Left lung (tissue), 10 donors: ENCODE results near the gene RASAL1. TPM values are rescaled to one million over a fixed set of nuclear protein-coding genes. Genes with fewer than 3 reads are reported as not detected.

Experiments used
- ATAC-seq: fragments of 200-7000 bp; cut with Tn5 transposase; one replicate; pipeline ENCODE4 v1.9.1; 2020; ENCODE audit warnings: moderate library complexity
- DNase-seq, 4 donors: peaks; one replicate each; pipeline ENCODE4 v3.0.0-alpha.2; 2013 to 2020
- H3K27ac ChIP-seq, 2 donors: fragments of 200-600 bp; sonication (generic) in 1 of 2; one replicate each; pipeline versions ENCODE4 v1.5.0 to v1.8.0; 2020 to 2021
- H3K27me3 ChIP-seq, 2 donors: fragments of 200-600 bp; sonication (generic) in 1 of 2; one replicate each; pipeline versions ENCODE4 v1.5.0 to v1.8.0; 2020 to 2021
- H3K36me3 ChIP-seq, 2 donors: fragments of 200-600 bp; sonication (generic) in 1 of 2; one replicate each; pipeline versions ENCODE4 v1.5.0 to v1.8.0; 2020 to 2021
- H3K4me1 ChIP-seq, 2 donors: fragments of 200-600 bp; one replicate each; pipeline ENCODE4 v1.8.0; 2021
- H3K4me3 ChIP-seq, 2 donors: fragments of 200-600 bp; sonication (generic) in 1 of 2; one replicate each; pipeline versions ENCODE4 v1.5.0 to v1.8.0; 2020 to 2021; ENCODE audit warnings: mild to moderate bottlenecking in 1 of 2
- H3K9me3 ChIP-seq, 2 donors: fragments of 200-600 bp; sonication (generic) in 1 of 2; one replicate each; pipeline versions ENCODE4 v1.5.0 to v1.8.0; 2020 to 2021
- CTCF ChIP-seq, 2 donors: fragments of 200-600 bp; sonication (generic) in 1 of 2; IDR thresholded peaks; one replicate each; pipeline versions ENCODE4 v1.5.0 to v1.8.0; 2021; ENCODE audit warnings: antibody characterized with exemption in 2 of 2
- intact Hi-C, 2 donors: fragments of 100-400 bp; cut with DNase I; formaldehyde crosslinking; loops; one replicate each; pipeline versions ENCODE4 v1.11.2 to v1.14.2; 2022
- polyA plus RNA-seq, 6 donors: library from polyadenylated mRNA; unstranded; fragments of 120-200 nt; gene quantifications; one replicate each; pipeline ENCODE4 v1.2.1, GENCODE V29; 2013; ENCODE audit not compliant: insufficient read length in 6 of 6
- total RNA-seq, 2 donors: library from RNA; stranded (reverse); fragmentation: NEBNext Ultra II Directional; extraction: Animal tissue kit (Norgen Biotek cat#: 25700); gene quantifications; one replicate each; pipeline ENCODE4 v1.2.1, GENCODE V29; 2021
- donor health status: DM: no; HTN: yes; CAD: no.
- donor health status: DM: no; HTN: no; CAD: no.

Gene RASAL1
- total and polyA plus RNA-seq, 8 donors, result 0.16 to 0.46 (median 0.24) TPM

- no peaks in the 10 kb centered on the region for H3K9me3 ChIP-seq
- no peaks in the 10 kb centered on the region for H3K4me1 ChIP-seq
- ATAC-seq (no peak), DNase-seq (no peak)
- no peak overlapping the region for H3K27ac ChIP-seq
- TF ChIP-seq CTCF (IDR thresholded peaks at IDR 0.05), result no peak
- H3K27me3 ChIP-seq, result peaks cover 22 to 59% of the 10 kb centered on the region in 2 donors
- H3K36me3 ChIP-seq, result no peaks in the 10 kb centered on the region
- intact Hi-C loops, result no loop called here
- H3K4me3 ChIP-seq, result no peak overlapping the region
These were observed 60.4 kb downstream of the RASAL1 start for GRCh38 chr12:113075137-113075683.

DNA sequence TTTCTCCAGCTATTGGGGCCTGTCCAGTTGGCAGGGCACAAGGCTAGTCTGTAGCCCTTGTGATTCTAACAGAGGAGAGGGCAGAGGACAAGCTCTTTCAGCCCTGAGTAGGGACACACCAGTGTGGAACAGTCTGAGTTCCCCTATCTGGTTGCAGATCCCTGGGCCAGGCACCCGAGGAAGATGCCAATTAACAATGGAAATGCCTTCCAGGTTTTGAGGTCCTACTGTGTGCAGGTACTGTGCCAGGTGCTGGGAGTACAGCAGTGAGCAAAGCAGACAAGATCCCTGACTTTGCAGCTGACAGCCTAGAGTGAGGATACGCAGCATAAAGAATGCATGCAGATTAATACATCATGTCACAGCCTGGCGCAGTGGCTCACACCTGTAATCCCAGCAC lies 62.0 kb downstream of the RASAL1 start:
- no peak overlapping the region for H3K4me3 ChIP-seq
- intact Hi-C loops, result no loop called here
- no peak overlapping the region for H3K27ac ChIP-seq
- ATAC-seq, result no peak
- TF ChIP-seq CTCF (IDR thresholded peaks at IDR 0.05), result no peak
- H3K9me3 ChIP-seq, result no peaks in the 10 kb centered on the region
- no peaks in the 10 kb centered on the region for H3K4me1 ChIP-seq
- peaks cover 18 to 43% of the 10 kb centered on the region in 2 donors for H3K27me3 ChIP-seq
- no peaks in the 10 kb centered on the region for H3K36me3 ChIP-seq
- no peak for DNase-seq

DNA sequence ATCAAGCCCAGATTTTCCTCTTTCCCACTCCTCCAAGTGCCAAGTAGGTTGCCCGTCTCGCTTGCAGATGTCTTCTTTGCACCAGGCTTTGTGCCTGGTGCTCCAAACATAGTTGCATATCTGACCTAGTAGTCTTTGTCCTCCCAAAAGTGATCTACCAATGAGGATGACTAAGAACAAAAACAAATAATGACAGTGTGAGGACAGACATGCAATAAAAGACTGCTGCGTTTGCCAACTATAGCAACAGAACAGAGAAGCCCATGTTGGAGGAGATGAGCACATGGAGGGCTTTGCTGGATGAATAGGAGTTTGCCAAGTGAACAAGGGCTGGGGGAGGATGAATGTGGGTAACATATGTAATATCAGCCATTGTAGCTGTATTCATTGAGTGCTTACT lies 63.4 kb downstream of the RASAL1 start:
- TF ChIP-seq CTCF (IDR thresholded peaks at IDR 0.05), result no peak
- intact Hi-C loops, result no loop called here
- DNase-seq (no peak), ATAC-seq (no peak)
- Histone ChIP-seq H3K4me3 (no peak overlapping the region), H3K9me3 (no peaks in the 10 kb centered on the region), H3K27me3 (peaks cover 6 to 28% of the 10 kb centered on the region in 2 donors), H3K27ac (no peak overlapping the region), H3K4me1 (no peaks in the 10 kb centered on the region), H3K36me3 (no peaks in the 10 kb centered on the region)

DNA sequence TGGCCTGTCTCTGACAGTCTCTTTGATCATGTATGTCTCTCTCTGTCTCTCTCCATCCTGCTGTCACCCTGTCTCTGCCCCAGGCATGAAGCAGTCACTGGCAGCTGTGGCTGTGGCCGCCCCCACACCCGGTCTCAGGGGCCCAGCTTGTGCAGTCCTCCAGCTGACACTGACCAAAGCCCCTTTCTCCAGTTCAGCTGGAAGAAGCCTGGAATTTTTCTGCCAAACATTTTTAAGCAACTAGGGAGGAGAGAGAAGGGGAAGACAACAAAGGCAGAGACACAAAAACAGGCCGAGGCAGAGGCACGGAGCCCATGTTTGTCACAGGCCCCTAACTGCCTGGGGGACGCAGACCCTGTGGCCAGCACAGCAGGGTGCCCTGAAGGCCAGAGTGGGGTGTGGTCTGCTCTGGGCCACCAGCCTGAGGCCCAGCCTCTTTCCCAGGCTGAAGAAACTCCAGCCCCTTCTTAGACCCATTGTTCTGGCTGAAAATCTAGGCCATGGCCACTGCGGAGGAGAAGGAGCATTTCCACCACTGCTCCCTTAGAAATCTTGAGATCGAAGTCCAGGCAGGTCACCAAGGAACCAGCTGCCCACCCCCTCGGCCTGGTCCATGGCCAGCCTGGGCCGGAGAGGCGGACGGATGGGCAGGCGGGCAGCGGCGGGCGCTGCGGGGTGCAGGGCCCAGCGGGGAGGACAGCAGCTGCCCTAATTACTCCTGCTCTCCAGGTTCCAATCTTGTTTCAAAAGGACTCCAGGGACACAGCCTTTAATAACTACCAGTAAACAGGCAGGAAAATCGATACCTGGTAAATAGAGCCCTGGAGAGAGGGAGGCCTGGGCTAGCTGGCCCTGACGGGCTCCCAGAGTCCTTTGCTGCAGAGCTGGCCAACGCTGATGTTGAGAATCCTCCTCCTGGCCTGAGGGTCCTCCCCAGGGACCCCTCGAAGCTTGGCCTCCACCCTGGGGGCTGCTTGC lies 64.1 kb downstream of the RASAL1 start:
- Histone ChIP-seq H3K4me1 (no peaks in the 10 kb centered on the region), H3K4me3 (no peak overlapping the region), H3K9me3 (no peaks in the 10 kb centered on the region), H3K27ac (no peak overlapping the region), H3K27me3 (peaks cover 0 to 21% of the 10 kb centered on the region in 2 donors), H3K36me3 (no peaks in the 10 kb centered on the region)
- no peak for DNase-seq
- intact Hi-C loops, result no loop called here
- no peak for TF ChIP-seq CTCF (IDR thresholded peaks at IDR 0.05)
- no peak for ATAC-seq
